ENCODE data around the gene LDHAL6B.

Gene LDHAL6B

GRCh38 chr15:59221511-59222505 is 15.2 kb downstream of the LDHAL6B start:
- DNase-seq = no peak

- DNase-seq = no peak
Measured at GRCh38 chr15:59222906-59223550, 16.4 kb downstream of the LDHAL6B start.

- no peak for DNase-seq
Measured at GRCh38 chr15:59223736-59224135, 17.1 kb downstream of the LDHAL6B start.

- DNase-seq = no peak
Measured at GRCh38 chr15:59224474-59224873, 17.8 kb downstream of the LDHAL6B start.

DNA sequence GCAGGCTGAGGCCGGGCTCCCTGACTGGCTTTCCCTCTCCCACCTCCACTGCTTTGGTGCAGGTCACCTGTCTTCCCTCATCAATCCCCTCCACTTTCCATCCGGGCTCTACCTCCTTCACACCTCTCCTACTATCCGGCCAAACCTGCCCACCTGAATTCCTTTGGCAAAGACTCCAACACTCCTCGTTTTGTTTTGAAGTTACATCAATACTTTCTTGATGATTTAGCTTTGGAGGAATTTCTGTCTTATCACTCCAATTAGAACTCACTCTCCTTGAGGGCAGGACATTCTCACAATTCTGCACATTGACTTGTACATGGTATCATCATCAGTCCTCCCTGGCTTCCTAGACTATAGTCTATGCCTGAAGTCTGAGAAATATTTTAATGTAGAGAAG is 20.4 kb downstream of the LDHAL6B start:
- no peak for DNase-seq

DNA sequence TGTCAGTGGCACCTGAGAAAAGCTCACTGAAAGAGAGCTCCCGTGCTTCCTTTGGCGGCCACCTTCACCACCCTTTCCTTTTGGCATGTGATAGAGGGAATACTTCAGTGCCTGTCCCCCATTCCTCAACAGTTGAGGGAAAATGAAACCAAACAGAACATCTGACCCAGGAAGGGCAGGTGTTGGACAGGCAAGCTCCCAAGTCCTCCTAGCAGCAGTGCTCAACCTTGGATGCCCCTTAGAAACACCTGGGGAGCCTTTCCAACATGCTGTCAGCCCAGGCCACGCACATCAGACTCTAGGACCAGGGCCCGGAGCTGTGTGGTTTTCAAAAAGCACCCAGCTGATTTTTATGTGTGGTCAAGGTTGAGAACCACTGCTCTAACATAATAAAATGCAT is 22.4 kb downstream of the LDHAL6B start:
- no peak for DNase-seq

GRCh38 chr15:59229453-59229852 is 22.8 kb downstream of the LDHAL6B start:
- DNase-seq = no peak

DNA sequence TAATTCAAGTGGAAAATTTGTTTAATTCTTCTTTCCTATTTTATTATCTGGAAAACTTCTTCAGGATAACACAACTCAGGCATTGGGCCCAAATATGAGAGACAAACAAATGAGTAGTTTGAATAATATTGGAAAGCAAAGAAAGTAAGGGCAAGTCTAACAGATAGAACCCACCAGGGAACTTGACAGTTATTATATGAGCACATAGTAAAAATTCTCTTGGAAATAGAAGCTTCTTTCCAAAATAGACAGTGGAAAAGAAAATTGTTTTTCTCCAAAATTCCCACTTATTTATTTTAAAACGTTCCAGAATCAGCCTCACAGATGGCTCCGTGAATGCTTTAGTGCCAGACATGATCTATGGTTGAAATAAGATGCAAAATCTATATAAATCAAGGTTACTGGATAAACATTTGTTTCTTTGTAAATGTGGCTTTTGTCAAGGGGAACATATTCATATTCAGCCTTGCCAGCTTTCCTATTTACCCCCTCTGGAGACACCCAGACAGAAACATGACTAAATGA is 23.9 kb downstream of the LDHAL6B start:
- DNase-seq = no peak

DNA sequence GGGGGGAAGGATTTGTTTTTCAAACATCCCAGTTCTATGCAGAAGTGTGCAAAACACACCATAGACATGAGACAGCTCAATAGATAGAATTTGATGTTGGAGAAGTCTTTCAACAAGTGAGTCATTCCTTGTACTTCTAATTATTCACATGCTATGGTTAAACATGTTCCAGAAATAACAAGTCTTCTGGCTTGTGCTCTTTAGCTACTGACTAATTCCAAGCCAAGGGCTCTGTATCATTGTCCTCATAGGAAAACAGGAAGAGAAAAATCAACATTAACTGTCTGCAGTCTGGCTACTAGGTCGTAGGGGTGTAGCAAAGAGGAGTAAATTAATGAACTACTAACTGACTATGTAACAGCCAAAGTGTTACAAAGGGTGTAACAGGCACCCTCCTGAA is 25.8 kb downstream of the LDHAL6B start:
- no peak for DNase-seq

DNA sequence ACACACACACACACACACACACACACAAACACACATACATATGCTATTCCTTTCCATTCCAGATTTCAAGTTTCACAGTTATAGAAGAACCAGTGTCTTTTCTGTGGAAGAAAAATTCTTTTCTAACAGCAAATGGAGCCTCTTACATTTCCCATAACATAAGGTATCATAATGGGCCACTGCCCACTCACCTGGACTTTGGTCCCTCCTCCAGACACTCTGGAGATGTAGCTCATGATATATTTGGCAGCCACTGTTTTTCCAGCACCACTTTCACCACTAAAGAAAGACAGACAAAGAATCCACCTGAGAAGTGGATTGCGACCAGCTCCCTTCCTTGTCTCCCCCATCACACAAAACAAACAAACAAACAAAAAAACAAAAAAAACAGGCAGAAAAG is 29.8 kb downstream of the LDHAL6B start:
- DNase-seq = no peak

- no peak for DNase-seq
Measured at GRCh38 chr15:59237119-59237855, 30.6 kb downstream of the LDHAL6B start.

- no peak for DNase-seq
Measured at GRCh38 chr15:59237924-59238331, 31.3 kb downstream of the LDHAL6B start.

GRCh38 chr15:59240036-59240435 is 33.4 kb downstream of the LDHAL6B start:
- DNase-seq = no peak

- DNase-seq = no peak
Measured at GRCh38 chr15:59242649-59243048, 36.0 kb downstream of the LDHAL6B start.

DNA sequence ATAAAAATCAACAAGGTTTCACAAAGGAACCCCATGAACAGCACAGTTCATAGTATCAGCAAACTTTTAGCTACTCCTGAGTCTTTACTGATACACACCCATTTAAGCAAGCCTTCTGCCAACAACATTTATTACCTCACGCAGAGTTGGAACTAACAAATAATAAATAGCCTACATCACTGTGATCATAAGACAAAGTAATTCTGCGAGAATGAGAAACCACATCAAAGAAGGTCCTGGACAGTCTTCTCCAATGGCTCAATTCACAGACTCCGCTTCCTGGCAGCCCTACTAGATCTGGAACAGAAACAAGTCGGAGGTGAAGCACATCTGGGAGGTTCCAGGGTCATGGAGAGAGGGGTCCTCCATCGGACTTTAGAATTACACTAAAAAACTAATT is 37.0 kb downstream of the LDHAL6B start:
- DNase-seq = no peak

DNA sequence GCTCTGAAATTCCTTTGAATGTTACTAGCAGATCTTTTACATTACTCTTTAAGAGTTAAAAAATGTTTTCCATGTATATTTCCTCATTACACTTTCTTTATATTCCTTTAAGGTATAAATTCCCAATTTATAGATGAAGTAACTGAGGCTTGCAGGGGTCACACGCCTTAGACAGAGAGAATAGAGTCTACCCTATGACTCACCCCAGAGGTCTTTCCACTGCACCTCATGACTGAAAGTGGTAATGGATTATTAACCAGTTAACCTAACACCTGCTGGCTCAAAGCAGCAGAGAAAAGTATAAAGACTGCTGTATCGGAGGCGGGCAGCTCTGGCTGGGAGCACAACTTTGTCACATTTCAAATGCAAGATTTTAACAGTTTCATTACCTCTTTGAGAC is 37.7 kb downstream of the LDHAL6B start:
- no peak for DNase-seq

- DNase-seq = no peak
Measured at GRCh38 chr15:59245559-59245958, 38.9 kb downstream of the LDHAL6B start.

- peak; percentile 46 for DNase-seq
Measured at GRCh38 chr15:59247364-59247763, 40.7 kb downstream of the LDHAL6B start.

GRCh38 chr15:59249816-59250215 is 43.2 kb downstream of the LDHAL6B start:
- no peak for DNase-seq

DNA sequence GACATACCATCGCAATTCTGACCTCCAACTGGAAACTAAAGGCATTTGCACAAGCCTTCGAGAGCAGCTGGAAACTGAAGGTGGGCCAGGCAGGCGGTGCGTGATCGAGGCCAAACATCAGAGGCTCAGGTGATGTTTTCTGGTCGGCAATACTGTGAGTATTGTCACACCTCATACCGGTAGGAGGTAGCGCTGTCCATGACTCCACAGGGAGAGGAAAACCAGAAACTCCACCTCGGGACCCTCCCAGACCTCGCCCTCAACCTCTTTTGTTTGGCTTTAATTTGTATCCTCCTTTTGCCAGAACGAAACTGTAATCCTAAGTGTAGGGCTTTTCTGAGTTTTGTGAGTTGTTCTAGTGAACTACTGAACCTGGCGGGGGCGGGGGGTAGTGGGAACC is 43.6 kb downstream of the LDHAL6B start:
- DNase-seq = no peak

DNA sequence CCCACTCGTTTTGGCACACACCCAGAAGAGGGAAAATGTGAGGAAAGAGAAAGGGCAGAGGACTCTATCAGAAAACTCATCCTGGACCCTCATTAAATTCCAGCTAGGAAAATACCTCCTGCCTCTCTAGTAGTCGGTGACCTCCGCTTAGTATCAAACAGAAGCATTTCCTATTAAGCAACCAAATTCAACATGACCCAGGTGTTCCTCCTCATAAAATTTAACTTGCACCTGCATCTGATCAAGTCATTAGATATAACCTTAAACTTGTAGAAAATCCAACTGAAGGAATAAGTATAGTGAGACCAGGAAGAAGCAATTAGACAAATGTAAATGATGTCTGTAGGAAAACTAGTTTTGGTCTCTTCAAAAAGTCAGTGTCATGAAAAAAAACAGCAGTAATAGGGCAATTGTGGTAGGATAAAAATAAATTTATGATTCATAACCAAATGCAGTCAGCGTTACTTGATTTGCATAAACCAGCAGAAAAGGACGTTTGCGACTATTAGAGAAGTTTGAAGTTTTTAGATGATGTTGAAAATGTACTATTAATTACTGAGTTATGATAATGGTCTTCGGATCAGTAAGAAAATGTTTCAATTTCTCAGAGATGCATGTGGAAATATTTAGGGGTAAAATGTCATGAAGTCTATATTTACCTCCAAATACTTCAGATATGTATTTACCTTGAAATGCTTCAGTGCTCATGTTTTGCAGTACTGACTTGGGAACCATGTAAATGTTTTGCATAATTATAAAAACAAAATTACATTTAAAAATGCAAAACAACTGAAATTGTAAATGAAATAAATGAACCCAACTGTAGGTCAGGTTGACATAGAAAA is 44.6 kb downstream of the LDHAL6B start:
- DNase-seq = no peak

DNA sequence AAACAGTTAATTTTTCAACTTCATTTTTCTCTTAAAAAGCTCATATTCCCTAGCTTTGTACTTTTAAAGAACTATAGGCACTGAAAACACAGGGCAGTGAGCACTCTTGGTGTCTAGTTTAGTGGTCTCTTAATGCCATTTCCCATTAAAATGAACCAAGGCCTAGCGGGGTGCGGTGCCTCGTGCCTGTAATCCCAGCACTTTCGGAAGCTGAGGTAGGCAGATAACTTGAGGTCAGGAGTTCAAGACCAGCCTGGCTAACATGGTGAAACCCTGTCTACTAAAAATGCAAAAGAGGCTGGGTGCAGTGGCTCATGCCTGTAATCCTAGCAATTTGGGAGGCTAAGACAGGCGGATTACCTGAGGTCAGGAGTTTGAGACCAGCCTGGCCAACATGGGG is 45.5 kb downstream of the LDHAL6B start:
- DNase-seq = no peak

All from CD4-positive, alpha-beta T cell treated with Interferon gamma for 1 hour (primary cell).